Stimulated activated CD8-positive, alpha-beta memory T cell treated with anti-CD3 and anti-CD28 coated beads, Interleukin-12 subunit alpha, Interleukin-12 subunit beta, amount 100 ng/mL, for 24 hours (primary cell): Measurements from ENCODE around the gene PARP2.

ENCODE experiments used
- DNase-seq: peaks from one replicate; pipeline ENCODE4 v3.0.0-alpha.2; 2020; ENCODE audit errors: extremely low read depth

The PARP2 gene

GRCh38 chr14:20400965-20401593, 57.6 kb downstream of the PARP2 start:
- no peak for DNase-seq

GRCh38 chr14:20403521-20403920, 60.1 kb downstream of the PARP2 start:
- no peak for DNase-seq
